Stomach (tissue), 4 donors: ENCODE data around the gene PDCD10.

Source experiments
- CTCF ChIP-seq, 7 experiments: fragments of 450-650 bp in 4 of 7; fragments of 200-600 bp in 3 of 7; sonication (generic) in 3 of 7; IDR thresholded peaks; one replicate each; pipeline ENCODE4 v1.5.1; 2016 to 2019; ENCODE audit warnings: antibody characterized with exemption in 7 of 7, control low read depth in 2 of 7, mild to moderate bottlenecking in 1 of 7
- EP300 ChIP-seq: sonication (generic); formaldehyde crosslinking; IDR thresholded peaks from one replicate; pipeline ENCODE4 v1.6.1; 2017; ENCODE audit warnings: antibody characterized with exemption
- POLR2A ChIP-seq, 4 donors: fragments of 450-650 bp; IDR thresholded peaks; one replicate each; pipeline ENCODE4 v1.6.1; 2016; ENCODE audit warnings: antibody characterized with exemption in 4 of 4, control low read depth in 2 of 4, mild to moderate bottlenecking in 1 of 4, moderate library complexity in 1 of 4
- POLR2AphosphoS5 ChIP-seq, 3 donors: sonication (generic); formaldehyde crosslinking; IDR thresholded peaks; one replicate each; pipeline ENCODE4 v1.6.1; 2016; ENCODE audit warnings: antibody characterized with exemption in 3 of 3

GRCh38 chr3:167738037-167738436, 3.3 kb upstream of the PDCD10 start:
- TF ChIP-seq CTCF (IDR thresholded peaks at IDR 0.05) (no peak), POLR2A (IDR thresholded peaks at IDR 0.05) (no peak), POLR2AphosphoS5 (IDR thresholded peaks at IDR 0.05) (no peak), EP300 (no peak)
